ENCODE results near the gene RAPGEF1.

Gene RAPGEF1

DNA sequence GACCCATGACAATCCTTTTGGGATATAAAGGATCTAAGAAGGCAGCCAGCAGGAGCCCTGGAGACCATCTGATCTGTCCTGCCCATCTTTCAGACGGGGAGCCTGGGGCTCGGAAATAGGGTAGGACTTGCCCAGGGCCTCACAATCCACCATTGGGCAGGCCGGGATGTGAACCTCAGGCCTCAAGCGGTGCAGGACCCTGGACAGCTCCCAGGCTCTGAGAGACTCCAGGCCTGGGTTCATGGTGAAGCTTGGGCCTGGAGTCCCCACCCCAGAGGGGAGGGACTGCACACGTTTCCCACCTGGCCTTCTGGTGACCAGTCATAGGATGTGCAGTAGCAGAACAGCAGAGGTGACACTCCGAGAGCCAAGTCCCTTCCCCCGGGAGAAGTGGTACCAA is 36.6 kb upstream of the RAPGEF1 start:
- no peak overlapping the region for H3K27ac ChIP-seq (ENCODE audit: poor library complexity, severe bottlenecking)
- no peak overlapping the region for H3K4me3 ChIP-seq (ENCODE audit: severe bottlenecking)
- H3K36me3 ChIP-seq (ENCODE audit: low read depth): no peaks in the 10 kb centered on the region
- TF ChIP-seq, protein P1, sequence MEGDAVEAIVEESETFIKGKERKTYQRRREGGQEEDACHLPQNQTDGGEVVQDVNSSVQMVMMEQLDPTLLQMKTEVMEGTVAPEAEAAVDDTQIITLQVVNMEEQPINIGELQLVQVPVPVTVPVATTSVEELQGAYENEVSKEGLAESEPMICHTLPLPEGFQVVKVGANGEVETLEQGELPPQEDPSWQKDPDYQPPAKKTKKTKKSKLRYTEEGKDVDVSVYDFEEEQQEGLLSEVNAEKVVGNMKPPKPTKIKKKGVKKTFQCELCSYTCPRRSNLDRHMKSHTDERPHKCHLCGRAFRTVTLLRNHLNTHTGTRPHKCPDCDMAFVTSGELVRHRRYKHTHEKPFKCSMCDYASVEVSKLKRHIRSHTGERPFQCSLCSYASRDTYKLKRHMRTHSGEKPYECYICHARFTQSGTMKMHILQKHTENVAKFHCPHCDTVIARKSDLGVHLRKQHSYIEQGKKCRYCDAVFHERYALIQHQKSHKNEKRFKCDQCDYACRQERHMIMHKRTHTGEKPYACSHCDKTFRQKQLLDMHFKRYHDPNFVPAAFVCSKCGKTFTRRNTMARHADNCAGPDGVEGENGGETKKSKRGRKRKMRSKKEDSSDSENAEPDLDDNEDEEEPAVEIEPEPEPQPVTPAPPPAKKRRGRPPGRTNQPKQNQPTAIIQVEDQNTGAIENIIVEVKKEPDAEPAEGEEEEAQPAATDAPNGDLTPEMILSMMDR (IDR thresholded peaks at IDR 0.05; ENCODE audit: poor library complexity, severe bottlenecking): no peak
- no peaks in the 10 kb centered on the region for H3K27me3 ChIP-seq (ENCODE audit: insufficient read depth, poor library complexity, severe bottlenecking)
- peak; percentile 55; the same call in 1 of the 3 replicates for ATAC-seq (ENCODE audit: low read depth)
- no peak for DNase-seq (ENCODE audit: low spot score)
- no peaks in the 10 kb centered on the region for H3K9me3 ChIP-seq (ENCODE audit: severe bottlenecking)
- H3K4me1 ChIP-seq (ENCODE audit: insufficient read depth, poor library complexity, severe bottlenecking): no peaks in the 10 kb centered on the region

DNA sequence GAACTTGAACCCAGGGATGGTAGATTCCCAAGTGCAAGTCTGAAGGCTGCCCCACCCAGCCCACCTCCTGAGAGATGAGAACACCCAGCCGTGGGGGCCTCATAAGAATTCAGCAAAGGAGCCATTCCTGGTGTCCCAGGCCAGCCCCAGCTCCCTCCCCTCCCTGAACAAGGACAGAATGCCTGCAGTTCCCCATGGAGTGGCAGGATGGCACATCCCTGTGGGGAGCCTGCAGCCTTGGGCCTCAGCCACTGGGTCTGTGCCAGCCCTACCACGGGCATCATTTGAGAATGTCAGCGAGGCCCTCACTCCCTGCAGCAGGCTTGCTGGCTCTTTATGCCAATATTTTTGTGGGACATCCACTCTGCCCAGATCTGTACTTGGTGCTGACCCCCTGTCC is 36.2 kb upstream of the RAPGEF1 start:
- Histone ChIP-seq H3K27me3 (ENCODE audit: insufficient read depth, poor library complexity, severe bottlenecking) (no peaks in the 10 kb centered on the region), H3K27ac (ENCODE audit: poor library complexity, severe bottlenecking) (no peak overlapping the region), H3K4me3 (ENCODE audit: severe bottlenecking) (no peak overlapping the region), H3K36me3 (ENCODE audit: low read depth) (no peaks in the 10 kb centered on the region), H3K9me3 (ENCODE audit: severe bottlenecking) (no peaks in the 10 kb centered on the region), H3K4me1 (ENCODE audit: insufficient read depth, poor library complexity, severe bottlenecking) (no peaks in the 10 kb centered on the region)
- ATAC-seq (ENCODE audit: low read depth): no peak
- no peak for DNase-seq (ENCODE audit: low spot score)
- TF ChIP-seq, protein P1 (IDR thresholded peaks at IDR 0.05; ENCODE audit: poor library complexity, severe bottlenecking): no peak

DNA sequence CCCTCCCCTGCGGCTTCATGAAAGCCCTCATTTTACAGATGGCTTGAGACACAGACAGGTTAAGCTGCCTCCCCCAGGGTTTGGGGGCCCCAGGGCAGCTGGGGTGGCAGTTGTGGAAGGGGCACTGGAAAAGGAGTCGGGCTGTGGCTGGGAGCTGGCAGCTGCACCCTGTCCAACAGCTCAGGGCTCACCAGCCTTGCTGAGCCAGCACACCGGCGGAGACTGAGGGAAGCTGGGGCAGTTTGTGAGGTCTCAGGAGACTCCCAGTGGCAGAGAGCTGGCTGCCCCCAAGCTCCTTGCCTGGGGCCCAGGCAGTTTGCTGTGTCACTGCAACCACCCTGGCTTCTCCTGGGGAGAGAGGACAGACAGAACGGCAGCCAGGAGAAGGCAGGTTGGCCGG is 34.8 kb upstream of the RAPGEF1 start:
- Histone ChIP-seq H3K9me3 (ENCODE audit: severe bottlenecking) (no peaks in the 10 kb centered on the region), H3K36me3 (ENCODE audit: low read depth) (no peaks in the 10 kb centered on the region), H3K27ac (ENCODE audit: poor library complexity, severe bottlenecking) (no peak overlapping the region), H3K4me1 (ENCODE audit: insufficient read depth, poor library complexity, severe bottlenecking) (no peaks in the 10 kb centered on the region), H3K4me3 (ENCODE audit: severe bottlenecking) (no peak overlapping the region), H3K27me3 (ENCODE audit: insufficient read depth, poor library complexity, severe bottlenecking) (no peaks in the 10 kb centered on the region)
- TF ChIP-seq, protein P1 (IDR thresholded peaks at IDR 0.05; ENCODE audit: poor library complexity, severe bottlenecking): no peak
- no peak for DNase-seq (ENCODE audit: low spot score)
- no peak for ATAC-seq (ENCODE audit: low read depth)

DNA sequence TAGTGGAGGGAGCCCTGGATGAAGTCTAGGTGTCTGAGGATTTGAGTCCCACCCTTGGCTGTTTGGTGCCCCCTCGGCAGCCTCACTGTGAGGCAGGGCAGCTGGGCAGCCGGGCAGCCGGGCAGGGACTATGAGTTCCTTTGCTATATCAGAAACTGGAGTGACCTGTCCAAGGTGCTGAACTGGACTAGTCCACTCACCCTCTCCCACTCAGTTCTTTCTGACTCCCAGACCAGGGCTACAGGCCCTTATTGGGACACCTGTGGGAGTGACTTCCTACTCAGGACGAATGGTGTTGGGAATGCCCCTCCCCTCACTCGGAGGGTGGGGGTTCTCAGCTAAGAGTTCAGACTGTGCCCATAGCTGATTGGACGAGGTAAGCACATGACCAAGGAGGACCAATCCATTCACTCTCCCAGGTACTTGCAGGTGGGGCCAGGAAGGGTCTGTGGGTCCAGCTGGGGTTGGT is 34.1 kb upstream of the RAPGEF1 start:
- peak; percentile 74 for ATAC-seq (ENCODE audit: low read depth)
- TF ChIP-seq, protein P1 (IDR thresholded peaks at IDR 0.05; ENCODE audit: poor library complexity, severe bottlenecking): no peak
- Histone ChIP-seq H3K36me3 (ENCODE audit: low read depth) (no peaks in the 10 kb centered on the region), H3K4me3 (ENCODE audit: severe bottlenecking) (no peak overlapping the region), H3K27ac (ENCODE audit: poor library complexity, severe bottlenecking) (no peak overlapping the region), H3K4me1 (ENCODE audit: insufficient read depth, poor library complexity, severe bottlenecking) (no peaks in the 10 kb centered on the region), H3K9me3 (ENCODE audit: severe bottlenecking) (no peaks in the 10 kb centered on the region), H3K27me3 (ENCODE audit: insufficient read depth, poor library complexity, severe bottlenecking) (no peaks in the 10 kb centered on the region)
- DNase-seq (ENCODE audit: low spot score): no peak

DNA sequence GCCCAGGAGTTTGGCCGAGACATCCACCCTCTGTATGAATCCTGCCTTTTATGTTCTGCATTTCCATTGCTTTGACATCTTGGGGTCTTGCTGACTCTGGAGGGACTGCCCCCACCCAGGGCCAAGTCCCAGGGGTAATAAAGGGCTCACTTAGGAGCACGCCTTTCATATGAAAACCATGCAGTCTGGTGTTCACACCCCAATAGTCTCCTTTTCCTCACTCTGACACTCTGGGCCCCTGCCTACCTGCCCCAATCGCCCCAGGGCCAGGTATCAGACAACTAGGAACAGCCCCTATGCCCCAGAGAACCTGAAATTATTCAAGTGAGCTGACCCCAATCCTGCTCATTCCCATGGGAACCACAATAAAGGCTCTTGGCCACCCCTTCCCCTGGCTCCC is 33.1 kb upstream of the RAPGEF1 start:
- H3K4me3 ChIP-seq (ENCODE audit: severe bottlenecking): no peak overlapping the region
- no peak for DNase-seq (ENCODE audit: low spot score)
- H3K36me3 ChIP-seq (ENCODE audit: low read depth): no peaks in the 10 kb centered on the region
- TF ChIP-seq, protein P1 (IDR thresholded peaks at IDR 0.05; ENCODE audit: poor library complexity, severe bottlenecking): no peak
- H3K9me3 ChIP-seq (ENCODE audit: severe bottlenecking): no peaks in the 10 kb centered on the region
- no peak overlapping the region for H3K27ac ChIP-seq (ENCODE audit: poor library complexity, severe bottlenecking)
- no peak for ATAC-seq (ENCODE audit: low read depth)
- no peaks in the 10 kb centered on the region for H3K4me1 ChIP-seq (ENCODE audit: insufficient read depth, poor library complexity, severe bottlenecking)
- H3K27me3 ChIP-seq (ENCODE audit: insufficient read depth, poor library complexity, severe bottlenecking): no peaks in the 10 kb centered on the region

Data from RWPE2 (cell line).